HFF-Myc (cell line): ENCODE results near the gene CDS1.

Source experiments
- DNase-seq: peaks from one replicate; pipeline ENCODE4 v3.0.0-alpha.2; 2011; ENCODE audit warnings: low read depth; ENCODE audit errors: extremely low read depth
- H3K4me3 ChIP-seq: replicated peaks from 2 replicates; pipeline ENCODE4 v1.5.1; 2011; ENCODE audit warnings: low read depth, mild to moderate bottlenecking, control low read depth, low read length
- TF ChIP-seq, protein P1 (sequence below): IDR thresholded peaks from 2 replicates; pipeline ENCODE4 v1.5.1; 2012; ENCODE audit warnings: mild to moderate bottlenecking, low read depth, low read length, control low read depth; ENCODE audit errors: missing control alignments

Gene CDS1

DNA sequence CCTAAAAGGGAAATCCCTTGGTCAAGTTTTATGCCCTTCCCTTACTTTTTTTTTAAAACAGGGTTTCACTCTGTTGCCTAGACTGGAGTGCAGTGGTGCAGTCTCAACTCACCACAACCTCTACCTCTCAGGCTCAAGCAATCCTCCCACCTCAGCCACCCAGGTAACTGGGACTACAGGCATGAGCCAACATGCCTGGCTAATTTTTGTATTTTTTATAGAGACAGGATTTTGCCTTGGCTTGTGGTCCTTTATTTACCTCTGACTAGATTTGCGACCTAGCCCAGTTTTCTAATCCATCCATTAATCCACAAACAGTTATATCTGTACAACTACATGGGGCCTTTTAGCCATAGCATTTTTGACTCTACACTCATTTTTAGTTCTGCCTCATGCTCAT, 23.7 kb downstream of the CDS1 start:
- TF ChIP-seq, protein P1, sequence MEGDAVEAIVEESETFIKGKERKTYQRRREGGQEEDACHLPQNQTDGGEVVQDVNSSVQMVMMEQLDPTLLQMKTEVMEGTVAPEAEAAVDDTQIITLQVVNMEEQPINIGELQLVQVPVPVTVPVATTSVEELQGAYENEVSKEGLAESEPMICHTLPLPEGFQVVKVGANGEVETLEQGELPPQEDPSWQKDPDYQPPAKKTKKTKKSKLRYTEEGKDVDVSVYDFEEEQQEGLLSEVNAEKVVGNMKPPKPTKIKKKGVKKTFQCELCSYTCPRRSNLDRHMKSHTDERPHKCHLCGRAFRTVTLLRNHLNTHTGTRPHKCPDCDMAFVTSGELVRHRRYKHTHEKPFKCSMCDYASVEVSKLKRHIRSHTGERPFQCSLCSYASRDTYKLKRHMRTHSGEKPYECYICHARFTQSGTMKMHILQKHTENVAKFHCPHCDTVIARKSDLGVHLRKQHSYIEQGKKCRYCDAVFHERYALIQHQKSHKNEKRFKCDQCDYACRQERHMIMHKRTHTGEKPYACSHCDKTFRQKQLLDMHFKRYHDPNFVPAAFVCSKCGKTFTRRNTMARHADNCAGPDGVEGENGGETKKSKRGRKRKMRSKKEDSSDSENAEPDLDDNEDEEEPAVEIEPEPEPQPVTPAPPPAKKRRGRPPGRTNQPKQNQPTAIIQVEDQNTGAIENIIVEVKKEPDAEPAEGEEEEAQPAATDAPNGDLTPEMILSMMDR: no peak
- no peak for DNase-seq

DNA sequence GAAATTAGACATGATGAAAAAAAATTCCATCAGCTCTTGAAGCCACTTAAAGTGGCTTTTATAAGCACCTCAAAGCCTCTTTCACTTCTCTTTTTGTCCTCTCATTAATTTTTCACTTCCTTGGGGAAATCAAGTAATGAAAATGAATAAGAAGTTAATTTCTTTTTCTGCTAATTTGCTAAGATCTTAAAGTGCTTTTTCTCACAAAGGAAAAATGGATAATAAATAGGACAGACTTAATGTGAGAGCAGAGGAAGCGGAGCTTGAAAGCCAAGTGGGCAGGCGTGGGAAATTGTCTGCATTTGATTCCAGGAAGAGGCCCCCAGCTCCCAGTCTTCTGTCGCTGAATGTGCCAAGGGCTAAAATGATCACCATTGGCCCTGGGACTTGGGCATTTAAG, 28.6 kb downstream of the CDS1 start:
- TF ChIP-seq, protein P1: no peak
- DNase-seq: no peak
- no peak overlapping the region for H3K4me3 ChIP-seq

More for the DNA sequence above, 23.7 kb downstream of the CDS1 start:
- H3K4me3 ChIP-seq: no peak overlapping the region

DNA sequence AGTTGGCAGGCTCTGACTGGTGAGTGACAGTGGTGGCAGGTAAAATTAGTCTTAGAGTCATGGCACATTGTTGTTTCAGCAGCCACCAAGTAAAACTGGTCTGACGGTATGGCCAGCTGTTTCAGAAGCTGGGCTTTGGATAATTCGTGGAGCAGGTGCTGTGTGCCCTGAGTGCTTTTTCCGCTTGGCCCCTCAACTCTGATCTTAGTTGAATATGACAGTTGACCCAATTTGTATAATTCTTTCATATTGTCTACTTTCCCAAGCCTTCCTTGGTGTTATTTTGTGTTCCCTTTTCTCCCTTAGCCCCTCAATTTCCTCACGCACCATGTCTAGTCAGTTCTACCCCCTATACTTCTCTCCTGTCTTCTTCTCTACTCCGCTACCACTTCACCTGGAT, 32.0 kb downstream of the CDS1 start:
- TF ChIP-seq, protein P1: no peak
- H3K4me3 ChIP-seq: no peak overlapping the region
- DNase-seq: no peak

DNA sequence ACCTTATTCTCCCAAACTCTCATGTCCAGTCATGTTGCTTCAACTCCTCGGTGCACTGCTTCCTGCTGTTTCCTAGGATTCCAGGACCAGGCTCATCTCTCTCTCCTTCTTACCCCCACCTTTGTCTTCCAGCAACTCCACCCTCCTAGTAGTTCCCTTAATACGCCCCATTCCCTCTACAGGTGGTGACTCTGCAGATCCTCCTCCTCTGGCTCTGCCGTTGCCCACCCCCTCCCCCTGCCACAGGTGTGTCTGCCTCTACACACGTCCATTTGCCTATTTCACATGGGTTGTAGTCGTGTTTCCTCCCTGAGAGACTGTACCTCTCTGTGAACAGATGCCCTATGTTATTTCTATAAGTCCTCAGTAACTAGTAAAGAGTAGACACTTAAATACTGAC, 32.4 kb downstream of the CDS1 start:
- TF ChIP-seq, protein P1: no peak
- DNase-seq: no peak
- no peak overlapping the region for H3K4me3 ChIP-seq

DNA sequence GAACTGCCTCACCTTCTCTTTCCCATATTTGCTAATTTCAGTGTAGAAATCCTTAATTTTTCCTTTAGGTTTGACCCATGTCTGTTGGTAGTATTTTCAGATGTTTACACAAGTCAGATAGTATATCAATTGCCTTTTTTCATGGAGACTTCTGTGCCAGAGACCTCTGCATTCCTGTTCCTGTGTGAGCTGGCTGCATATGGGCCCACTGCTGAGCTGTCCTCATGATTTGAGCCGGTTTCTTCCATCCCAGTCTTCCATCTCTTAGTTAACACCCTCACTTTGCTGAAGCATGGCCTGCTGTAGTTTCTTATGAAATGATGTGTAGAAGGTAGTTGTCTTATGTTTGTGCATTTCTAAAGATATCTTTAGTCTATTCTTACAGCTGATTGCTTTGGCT, 40.0 kb downstream of the CDS1 start:
- TF ChIP-seq, protein P1: no peak
- DNase-seq: no peak
- H3K4me3 ChIP-seq: no peak overlapping the region

DNA sequence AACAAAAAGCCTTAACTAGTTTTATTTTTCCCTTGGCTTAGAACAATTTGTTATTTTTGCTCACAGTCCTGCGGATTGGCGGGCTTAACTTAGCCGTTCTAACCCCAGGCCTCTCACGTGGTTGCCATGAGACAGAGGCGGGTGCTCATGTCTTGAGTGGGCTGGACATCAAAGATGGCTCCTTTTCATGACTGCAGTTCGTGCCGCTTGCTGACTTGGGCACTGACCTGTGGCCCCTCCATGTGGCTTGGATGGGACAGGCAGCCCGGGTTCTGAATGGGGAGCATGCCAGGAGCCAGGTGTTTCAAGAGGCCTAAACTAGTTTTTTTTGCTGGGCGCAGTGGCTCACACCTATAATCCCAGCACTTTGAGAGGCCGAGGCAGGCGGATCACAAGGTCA, 40.7 kb downstream of the CDS1 start:
- no peak for DNase-seq
- no peak overlapping the region for H3K4me3 ChIP-seq
- TF ChIP-seq, protein P1: no peak

DNA sequence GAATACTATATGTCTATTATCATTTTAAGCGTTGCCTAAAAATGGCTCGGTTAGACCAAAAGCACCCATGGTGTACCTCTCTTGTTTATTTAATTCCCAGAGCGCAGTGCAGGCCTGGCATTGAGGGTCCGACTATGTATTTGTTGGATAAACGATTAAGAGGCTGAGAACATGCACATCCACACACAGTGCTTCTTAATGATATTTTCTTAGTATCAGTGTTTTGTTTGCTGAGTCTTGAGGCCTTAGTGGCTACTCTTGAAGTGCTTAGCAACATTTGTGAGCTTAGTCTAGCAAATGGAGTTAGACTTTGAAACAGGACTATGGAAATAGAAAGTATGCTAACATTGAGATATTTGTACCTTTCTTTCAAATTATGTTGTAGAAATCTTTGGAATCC, 43.7 kb downstream of the CDS1 start:
- no peak overlapping the region for H3K4me3 ChIP-seq
- no peak for DNase-seq
- TF ChIP-seq, protein P1: no peak
